Measurements from ENCODE around the gene RAB5IF.
"Not testable (repeated sequence)": the region's sequence is repeated elsewhere in the genome, so short reads cannot be mapped to it uniquely, and the experiment has no call there.

Gene RAB5IF

GRCh38 chr20:36629719-36630681 lies 24.4 kb downstream of the RAB5IF start:
- DNase-seq (ENCODE audit: low read depth), result no peak

- DNase-seq (ENCODE audit: low read depth), result no peak
Observed at GRCh38 chr20:36631646-36632045, 26.1 kb downstream of the RAB5IF start.

- DNase-seq (ENCODE audit: low read depth), result no peak
Observed at GRCh38 chr20:36632147-36632486, 26.5 kb downstream of the RAB5IF start.

- DNase-seq (ENCODE audit: low read depth), result no peak
Observed at GRCh38 chr20:36632487-36633284, 27.1 kb downstream of the RAB5IF start.

- DNase-seq (ENCODE audit: low read depth), result no peak
Observed at GRCh38 chr20:36633285-36633772, 27.8 kb downstream of the RAB5IF start.

GRCh38 chr20:36634342-36634741 lies 28.8 kb downstream of the RAB5IF start:
- DNase-seq (ENCODE audit: low read depth), result no peak

- not testable (repeated sequence) for DNase-seq (ENCODE audit: low read depth)
Observed at GRCh38 chr20:36638876-36639400, 33.4 kb downstream of the RAB5IF start.

- no peak for DNase-seq (ENCODE audit: low read depth)
Observed at GRCh38 chr20:36641506-36641843, 35.9 kb downstream of the RAB5IF start.

- no peak for DNase-seq (ENCODE audit: low read depth)
Observed at GRCh38 chr20:36642136-36642535, 36.6 kb downstream of the RAB5IF start.

- peak; percentile 51 for DNase-seq (ENCODE audit: low read depth)
Observed at GRCh38 chr20:36644032-36644705, 38.6 kb downstream of the RAB5IF start.

- peak; percentile 30 for DNase-seq (ENCODE audit: low read depth)
Observed at GRCh38 chr20:36644706-36645095, 39.1 kb downstream of the RAB5IF start.

- DNase-seq (ENCODE audit: low read depth), result no peak
Observed at GRCh38 chr20:36645353-36645752, 39.8 kb downstream of the RAB5IF start.

GRCh38 chr20:36645998-36646397 lies 40.4 kb downstream of the RAB5IF start, which contains the start of gene SLA2:
Gene SLA2, minus strand, starts transcription at chr20:36646196. Its CDS starts 4,861 bp downstream, at chr20:36641335.
- peak; percentile 47 for DNase-seq (ENCODE audit: low read depth)

- no peak for DNase-seq (ENCODE audit: low read depth)
Observed at GRCh38 chr20:36646678-36647077, 41.1 kb downstream of the RAB5IF start.

- no peak for DNase-seq (ENCODE audit: low read depth)
Observed at GRCh38 chr20:36647196-36648121, 41.9 kb downstream of the RAB5IF start.

- no peak for DNase-seq (ENCODE audit: low read depth)
Observed at GRCh38 chr20:36653456-36653855, 47.9 kb downstream of the RAB5IF start.

- no peak for DNase-seq (ENCODE audit: low read depth)
Observed at GRCh38 chr20:36654506-36654905, 48.9 kb downstream of the RAB5IF start.

- no peak for DNase-seq (ENCODE audit: low read depth)
Observed at GRCh38 chr20:36655004-36655403, 49.4 kb downstream of the RAB5IF start.

GRCh38 chr20:36656733-36657132 lies 51.2 kb downstream of the RAB5IF start:
- DNase-seq (ENCODE audit: low read depth), result no peak

- no peak for DNase-seq (ENCODE audit: low read depth)
Observed at GRCh38 chr20:36658300-36658699, 52.7 kb downstream of the RAB5IF start.
